Measurements from ENCODE around the gene SHLD3. TPM values are rescaled to one million over a fixed set of nuclear protein-coding genes. Genes with fewer than 3 reads are reported as not detected.

Gene SHLD3
- total RNA-seq, 1 experiment from 2014 or later, result 2.8 TPM

- Histone ChIP-seq H3K9ac (ENCODE audit: low read length) (no peak overlapping the region), H3K9me3 (ENCODE audit: control insufficient read depth in 1 of 2, insufficient read depth in 1 of 2, low read depth in 1 of 2, low read length in 2 of 2) (no peaks in the 10 kb centered on the region), H3K79me2 (ENCODE audit: insufficient read depth, low read length) (no peaks in the 10 kb centered on the region), H4K20me1 (ENCODE audit: insufficient read depth) (no peaks in the 10 kb centered on the region), H3K9me2 (ENCODE audit: insufficient read depth) (no peaks in the 10 kb centered on the region), H3K27me3 (ENCODE audit: insufficient read depth, low read length) (no peaks in the 10 kb centered on the region), H2AFZ (ENCODE audit: low read depth, low read length, poor library complexity, severe bottlenecking) (no peak overlapping the region), H3K27ac (ENCODE audit: low read depth, low read length) (no peak overlapping the region), H3K4me3 (replicated peaks in 1 of 2; ENCODE audit: low read depth in 1 of 2, low read length in 2 of 2) (no peak overlapping the region), H3K4me1 (ENCODE audit: control insufficient read depth in 1 of 2, insufficient read depth in 2 of 2, low read length in 2 of 2) (no peaks in the 10 kb centered on the region), H3K4me2 (ENCODE audit: low read length) (no peak overlapping the region), H3K36me3 (ENCODE audit: control insufficient read depth in 1 of 2, insufficient read depth in 2 of 2, low read length in 2 of 2) (0 out of 4 replicates have a peak, but pooled peaks cover 0 to 2% of the 10 kb centered on the region in 2 experiments)
- TF ChIP-seq ZBTB33 (IDR thresholded peaks at IDR 0.05; ENCODE audit: extremely low read depth, insufficient replicate concordance, low read length) (no peak), ZNF274 (IDR thresholded peaks at IDR 0.05; ENCODE audit: low read depth, low read length) (no peak), YY1 (IDR thresholded peaks at IDR 0.05; ENCODE audit: extremely low read depth, insufficient replicate concordance, low read depth, low read length) (no peak), SIN3A (IDR thresholded peaks at IDR 0.05; ENCODE audit: low read depth) (no peak), EGR1 (IDR thresholded peaks at IDR 0.05; ENCODE audit: low read depth) (no peak), FOSL1 (IDR thresholded peaks at IDR 0.05; ENCODE audit: low read depth) (no peak), ATF3 (IDR thresholded peaks at IDR 0.05) (no peak), CEBPB (IDR thresholded peaks at IDR 0.05; ENCODE audit: low read depth) (no peak), POLR2A (IDR thresholded peaks at IDR 0.05; ENCODE audit: borderline replicate concordance, extremely low read depth, insufficient read depth, insufficient read length) (no peak), ZFX (IDR thresholded peaks at IDR 0.05) (no peak), RAD21 (IDR thresholded peaks at IDR 0.05; ENCODE audit: low read depth) (no peak)
- no TSS peak for BruUV-seq (replicated peaks)
- ChIA-PET POLR2A (no interaction called here), RAD21 (ENCODE audit: low non-redundant PET in 1 of 2, low total read pairs in 2 of 2, uncharacterized antibody in 2 of 2, unreplicated experiment in 2 of 2) (no interaction called here), CTCF (no interaction called here)
- intact Hi-C loops (cut with micrococcal nuclease), result no loop called here
- DNase-seq (ENCODE audit: low read depth, low spot score), result no peak
- ATAC-seq, result no peak
Measured at GRCh38 chr5:65672796-65673195, 48.0 kb downstream of the SHLD3 start.
